GM12892 (cell line): ENCODE results near the gene LGR6.

Source experiments
- POLR2A ChIP-seq: IDR thresholded peaks from 2 replicates; pipeline ENCODE4 v1.6.1; 2011; ENCODE audit warnings: low read depth, low read length, control low read depth
- POLR2AphosphoS5 ChIP-seq: IDR thresholded peaks from 2 replicates; pipeline ENCODE4 v1.6.1; 2011; ENCODE audit warnings: low read depth, low read length, control low read depth
- TAF1 ChIP-seq: IDR thresholded peaks from 2 replicates; pipeline ENCODE4 v1.6.1; 2011; ENCODE audit warnings: low read depth, mild to moderate bottlenecking, control low read depth, low read length, borderline replicate concordance

DNA sequence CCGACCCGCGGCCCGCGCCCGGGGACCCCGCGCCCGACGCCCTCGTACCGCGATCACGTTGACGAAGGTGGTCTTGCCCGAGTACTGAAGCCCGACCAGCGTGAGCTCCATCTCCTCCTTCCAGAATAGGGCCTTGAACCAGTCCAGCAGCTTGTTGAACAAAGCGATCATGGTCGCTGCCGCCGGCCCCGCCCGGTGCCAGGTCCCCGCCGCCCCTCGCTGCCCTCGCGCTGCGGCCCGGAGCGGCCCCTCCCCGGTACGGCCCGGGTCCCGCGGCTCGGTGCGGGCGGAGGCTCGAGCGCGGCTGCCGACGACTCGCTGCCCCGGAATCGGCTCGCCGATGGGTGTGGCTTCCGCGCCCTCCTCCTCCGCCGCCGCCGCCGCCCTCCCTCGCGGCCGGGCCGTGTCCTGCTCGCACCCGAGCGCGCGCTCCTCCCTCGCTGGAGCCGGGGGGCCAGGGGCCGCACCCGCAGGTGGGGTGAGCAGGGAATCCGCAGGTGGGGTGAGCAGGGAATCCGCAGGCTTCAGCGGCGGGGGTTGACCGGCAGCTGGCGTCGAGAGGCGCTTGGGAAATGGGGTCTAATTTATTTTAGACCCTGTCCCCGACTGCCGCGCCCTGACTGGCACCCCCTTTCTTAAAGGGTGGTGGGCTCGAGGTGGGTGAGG is 49.1 kb upstream of the LGR6 start, which contains the start of gene ARL8A:
- TF ChIP-seq POLR2AphosphoS5, result no peak
- TF ChIP-seq POLR2A, result no peak; the same call in none of the 2 replicates
- no peak for TF ChIP-seq TAF1
